SJSA1 (cell line): Measurements from ENCODE around the gene SYNM. TPM values are rescaled to one million over a fixed set of nuclear protein-coding genes. Genes with fewer than 3 reads are reported as not detected.

Source experiments
- DNase-seq, 2 experiments: peaks; one replicate each; pipeline ENCODE4 v3.0.0-alpha.2; 2015 to 2020; ENCODE audit warnings: low spot score in 2 of 2, low read depth in 1 of 2
- H3K27ac ChIP-seq: fragments of 250-450 bp; sonication (Bioruptor Pico); 2 replicates; pipeline ENCODE4 v1.5.1; 2020; ENCODE audit warnings: mild to moderate bottlenecking, moderate library complexity
- H3K27me3 ChIP-seq: fragments of 250-450 bp; sonication (Bioruptor Pico); replicated peaks from 2 replicates; pipeline ENCODE4 v1.5.1; 2020; ENCODE audit warnings: mild to moderate bottlenecking, moderate library complexity
- H3K36me3 ChIP-seq: fragments of 250-450 bp; sonication (Bioruptor Pico); 2 replicates; pipeline ENCODE4 v1.5.1; 2020; ENCODE audit warnings: mild to moderate bottlenecking
- H3K4me1 ChIP-seq: fragments of 250-450 bp; sonication (Bioruptor Pico); replicated peaks from 2 replicates; pipeline ENCODE4 v1.6.1; 2021; ENCODE audit warnings: mild to moderate bottlenecking
- H3K4me3 ChIP-seq: fragments of 250-450 bp; sonication (Bioruptor Pico); 2 replicates; pipeline ENCODE4 v1.5.1; 2020; ENCODE audit warnings: mild to moderate bottlenecking
- H3K9me3 ChIP-seq: fragments of 250-450 bp; sonication (Bioruptor Pico); replicated peaks from 2 replicates; pipeline ENCODE4 v1.5.1; 2020; ENCODE audit warnings: mild to moderate bottlenecking
- total RNA-seq: library from RNA; depleted of rRNA; stranded (reverse); fragments of >200 nt; shearing (Covaris generic); gene quantifications from 2 replicates; pipeline ENCODE4 v1.2.3, GENCODE V29; 2014; rRNA removed

Gene SYNM
- total RNA-seq, 1 experiment from 2014 or later = 71.3 TPM

GRCh38 chr15:99170476-99171065, 65.7 kb downstream of the SYNM start:
- Histone ChIP-seq H3K27ac (no peak overlapping the region), H3K4me3 (no peak overlapping the region)
- no peak for DNase-seq

GRCh38 chr15:99172171-99172570, 67.3 kb downstream of the SYNM start:
- H3K27ac ChIP-seq = no peak overlapping the region
- H3K9me3 ChIP-seq = no peaks in the 10 kb centered on the region

More at GRCh38 chr15:99170476-99171065, 65.7 kb downstream of the SYNM start:
- H3K9me3 ChIP-seq = no peaks in the 10 kb centered on the region
- no peaks in the 10 kb centered on the region for H3K4me1 ChIP-seq
- H3K27me3 ChIP-seq = no peaks in the 10 kb centered on the region
- H3K36me3 ChIP-seq = peaks cover 63% of the 10 kb centered on the region

DNA sequence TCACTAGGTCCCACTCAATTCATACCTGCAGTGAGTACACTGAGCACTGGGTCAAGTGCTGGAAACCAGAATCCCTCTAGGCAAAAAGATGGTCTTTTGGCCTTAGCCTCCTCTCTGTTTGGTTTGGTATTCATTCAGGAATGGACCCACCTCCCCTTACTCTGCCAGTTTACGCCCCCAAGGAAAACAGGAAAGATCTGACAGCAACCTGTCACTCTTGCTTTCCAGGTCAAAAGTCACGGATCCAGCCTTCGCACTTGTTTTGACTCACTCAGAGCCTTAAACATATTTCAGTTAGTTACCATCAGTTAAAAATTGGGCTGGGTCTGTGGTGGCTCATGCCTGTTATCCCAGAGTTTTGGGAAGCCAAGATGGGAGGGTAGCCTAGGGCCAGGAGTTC, 68.1 kb downstream of the SYNM start:
- Histone ChIP-seq H3K27ac (no peak overlapping the region), H3K27me3 (no peaks in the 10 kb centered on the region), H3K4me3 (no peak overlapping the region), H3K4me1 (no peaks in the 10 kb centered on the region), H3K9me3 (no peaks in the 10 kb centered on the region), H3K36me3 (peaks cover 51% of the 10 kb centered on the region)
- no peak for DNase-seq

More at GRCh38 chr15:99172171-99172570, 67.3 kb downstream of the SYNM start:
- H3K36me3 ChIP-seq = peaks cover 54% of the 10 kb centered on the region
- no peak for DNase-seq
- no peak overlapping the region for H3K4me3 ChIP-seq
- H3K4me1 ChIP-seq = no peaks in the 10 kb centered on the region
- no peaks in the 10 kb centered on the region for H3K27me3 ChIP-seq

GRCh38 chr15:99174567-99175395, 69.9 kb downstream of the SYNM start:
- no peaks in the 10 kb centered on the region for H3K4me1 ChIP-seq
- no peak overlapping the region for H3K4me3 ChIP-seq
- H3K36me3 ChIP-seq = peaks cover 34% of the 10 kb centered on the region
- no peak overlapping the region for H3K27ac ChIP-seq
- H3K9me3 ChIP-seq = no peaks in the 10 kb centered on the region
- no peaks in the 10 kb centered on the region for H3K27me3 ChIP-seq
- DNase-seq = no peak

GRCh38 chr15:99176757-99177156, 71.9 kb downstream of the SYNM start:
- H3K27me3 ChIP-seq = no peaks in the 10 kb centered on the region
- no peak overlapping the region for H3K4me3 ChIP-seq
- H3K36me3 ChIP-seq = peaks cover 30% of the 10 kb centered on the region
- H3K27ac ChIP-seq = no peak overlapping the region
- DNase-seq = no peak
- H3K9me3 ChIP-seq = no peaks in the 10 kb centered on the region
- no peaks in the 10 kb centered on the region for H3K4me1 ChIP-seq

GRCh38 chr15:99177679-99178078, 72.8 kb downstream of the SYNM start:
- H3K4me3 ChIP-seq = no peak overlapping the region
- no peaks in the 10 kb centered on the region for H3K27me3 ChIP-seq
- H3K4me1 ChIP-seq = no peaks in the 10 kb centered on the region
- H3K27ac ChIP-seq = no peak overlapping the region
- H3K9me3 ChIP-seq = no peaks in the 10 kb centered on the region
- H3K36me3 ChIP-seq = peaks cover 23% of the 10 kb centered on the region
- DNase-seq = no peak

GRCh38 chr15:99180086-99180963, 75.4 kb downstream of the SYNM start:
- H3K36me3 ChIP-seq = 0 out of 2 replicates have a peak, but pooled peaks cover 6% of the 10 kb centered on the region
- DNase-seq = no peak
- no peaks in the 10 kb centered on the region for H3K4me1 ChIP-seq
- no peak overlapping the region for H3K27ac ChIP-seq
- H3K27me3 ChIP-seq = no peaks in the 10 kb centered on the region
- H3K9me3 ChIP-seq = no peaks in the 10 kb centered on the region
- H3K4me3 ChIP-seq = no peak overlapping the region

DNA sequence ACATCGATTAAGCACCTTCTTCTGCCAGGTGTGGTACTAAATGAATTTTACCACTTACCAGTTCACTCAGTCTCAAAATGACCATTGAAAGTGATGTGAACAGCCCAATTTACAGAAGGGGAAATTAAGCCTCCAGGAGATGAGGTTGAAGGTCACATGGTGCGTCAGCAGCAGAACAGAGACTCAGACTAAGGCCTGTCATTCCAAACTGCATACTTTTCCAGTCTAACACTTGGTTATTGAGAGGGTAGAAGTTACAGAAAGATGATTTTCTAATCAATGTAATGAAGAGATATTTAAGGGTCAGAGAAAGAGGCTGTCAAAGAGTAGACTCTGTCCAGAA, 76.1 kb downstream of the SYNM start:
- H3K27me3 ChIP-seq = no peaks in the 10 kb centered on the region
- no peak for DNase-seq
- H3K4me3 ChIP-seq = no peak overlapping the region
- H3K9me3 ChIP-seq = no peaks in the 10 kb centered on the region
- peaks cover 2% of the 10 kb centered on the region; the same call in 1 of the 2 replicates for H3K4me1 ChIP-seq
- peaks cover 3% of the 10 kb centered on the region; the same call in 1 of the 2 replicates for H3K36me3 ChIP-seq
- H3K27ac ChIP-seq = no peak overlapping the region

DNA sequence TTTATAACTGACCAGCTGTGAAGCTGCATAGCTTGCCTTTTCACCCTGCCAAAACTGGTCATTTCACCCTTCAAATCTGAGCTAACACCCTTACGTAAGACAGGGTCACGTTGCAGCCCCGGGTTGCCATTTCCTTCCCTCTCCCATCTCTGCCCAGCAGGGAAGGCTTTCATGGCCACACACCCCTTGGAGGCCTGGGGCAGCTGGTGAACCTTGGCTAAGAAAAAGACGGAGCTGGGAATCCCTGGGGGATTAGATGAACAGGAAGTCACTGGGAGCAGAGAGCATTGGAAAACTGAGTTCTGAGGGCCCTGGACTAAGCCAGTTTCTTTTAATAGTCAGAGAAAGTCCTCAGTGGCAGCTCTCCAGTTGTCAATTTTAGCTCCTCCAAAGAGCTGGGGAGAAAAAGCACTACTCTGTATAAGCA, 76.7 kb downstream of the SYNM start:
- peaks cover 6% of the 10 kb centered on the region; the same call in 1 of the 2 replicates for H3K4me1 ChIP-seq
- no peaks in the 10 kb centered on the region for H3K27me3 ChIP-seq
- H3K27ac ChIP-seq = no peak overlapping the region
- DNase-seq = no peak
- no peak overlapping the region for H3K4me3 ChIP-seq
- peaks cover 3% of the 10 kb centered on the region; the same call in 1 of the 2 replicates for H3K36me3 ChIP-seq
- no peaks in the 10 kb centered on the region for H3K9me3 ChIP-seq

GRCh38 chr15:99182791-99183190, 77.9 kb downstream of the SYNM start:
- Histone ChIP-seq H3K9me3 (no peaks in the 10 kb centered on the region), H3K4me3 (no peak overlapping the region), H3K27me3 (no peaks in the 10 kb centered on the region), H3K36me3 (peaks cover 8% of the 10 kb centered on the region; the same call in 1 of the 2 replicates), H3K27ac (no peak overlapping the region), H3K4me1 (peaks cover 6% of the 10 kb centered on the region; the same call in 1 of the 2 replicates)
- no peak for DNase-seq

Other genes starting within 250 kb of the SYNM start
- gene PGPEP1L, start 97.3 kb upstream of the SYNM start, total RNA-seq = not detected in 2 replicates
- gene TTC23, start 144.5 kb downstream of the SYNM start, total RNA-seq = 11.9 and 31.9 TPM in 2 replicates
- gene LRRC28, start 146.4 kb downstream of the SYNM start, total RNA-seq = 7.9 and 24.8 TPM in 2 replicates